Activated CD4-positive, alpha-beta T cell treated with anti-CD3 and anti-CD28 coated beads for 36 hours (primary cell): ENCODE data around the gene NDRG2. TPM values are rescaled to one million over a fixed set of nuclear protein-coding genes. Genes with fewer than 3 reads are reported as not detected.
"Not testable (repeated sequence)": the region's sequence is repeated elsewhere in the genome, so short reads cannot be mapped to it uniquely, and the experiment has no call there.

Experiments used
- ATAC-seq: fragments of 200-7000 bp; cut with Tn5 transposase; one replicate; pipeline ENCODE4 v1.10.0; 2021; ENCODE audit warnings: mild to moderate bottlenecking, moderate library complexity
- CTCF ChIA-PET: fragments of 350-600 bp; sonication (Branson Sonifier 250); formaldehyde crosslinking; loops from one replicate; lab custom pipeline; 2021; ENCODE audit warnings: antibody characterized with exemption; lab: Charles Lee
- POLR2A ChIA-PET: fragments of 350-600 bp; sonication (Branson Sonifier 250); formaldehyde crosslinking; loops from one replicate; lab custom pipeline; 2021; ENCODE audit warnings: antibody characterized with exemption, inconsistent platforms; lab: Charles Lee
- DNase-seq: peaks from one replicate; pipeline ENCODE4 v3.0.0-alpha.2; 2020
- H3K27ac Mint-ChIP-seq: one replicate; pipeline ENCODE4 v1.8.0; 2021; ENCODE audit warnings: mixed read lengths
- H3K27me3 Mint-ChIP-seq: one replicate; pipeline ENCODE4 v1.8.0; 2021; ENCODE audit warnings: mixed read lengths
- H3K36me3 Mint-ChIP-seq: one replicate; pipeline ENCODE4 v1.8.0; 2021; ENCODE audit warnings: low read depth, mixed read lengths
- H3K4me1 Mint-ChIP-seq: one replicate; pipeline ENCODE4 v1.8.0; 2021; ENCODE audit warnings: mixed read lengths
- H3K4me3 Mint-ChIP-seq: one replicate; pipeline ENCODE4 v1.8.0; 2021; ENCODE audit warnings: mild to moderate bottlenecking, moderate library complexity, mixed read lengths
- H3K9me3 Mint-ChIP-seq: one replicate; pipeline ENCODE4 v1.8.0; 2021; ENCODE audit warnings: low read depth, mixed read lengths
- intact Hi-C, 2 experiments: fragments of 100-400 bp; cut with DNase I in 1 of 2; cut with micrococcal nuclease in 1 of 2; formaldehyde crosslinking; loops; one replicate each; pipeline versions ENCODE4 v1.14.2 to v1.15.1; 2022 to 2024; cut with DNase I, micrococcal nuclease
- total RNA-seq, 2 experiments: library from RNA; stranded (reverse); gene quantifications; one replicate each; pipeline ENCODE4 v1.2.3, GENCODE V29; 2021

Gene NDRG2
- total RNA-seq, 2 experiments from 2014 or later: 5.5 to 7.0 TPM

DNA sequence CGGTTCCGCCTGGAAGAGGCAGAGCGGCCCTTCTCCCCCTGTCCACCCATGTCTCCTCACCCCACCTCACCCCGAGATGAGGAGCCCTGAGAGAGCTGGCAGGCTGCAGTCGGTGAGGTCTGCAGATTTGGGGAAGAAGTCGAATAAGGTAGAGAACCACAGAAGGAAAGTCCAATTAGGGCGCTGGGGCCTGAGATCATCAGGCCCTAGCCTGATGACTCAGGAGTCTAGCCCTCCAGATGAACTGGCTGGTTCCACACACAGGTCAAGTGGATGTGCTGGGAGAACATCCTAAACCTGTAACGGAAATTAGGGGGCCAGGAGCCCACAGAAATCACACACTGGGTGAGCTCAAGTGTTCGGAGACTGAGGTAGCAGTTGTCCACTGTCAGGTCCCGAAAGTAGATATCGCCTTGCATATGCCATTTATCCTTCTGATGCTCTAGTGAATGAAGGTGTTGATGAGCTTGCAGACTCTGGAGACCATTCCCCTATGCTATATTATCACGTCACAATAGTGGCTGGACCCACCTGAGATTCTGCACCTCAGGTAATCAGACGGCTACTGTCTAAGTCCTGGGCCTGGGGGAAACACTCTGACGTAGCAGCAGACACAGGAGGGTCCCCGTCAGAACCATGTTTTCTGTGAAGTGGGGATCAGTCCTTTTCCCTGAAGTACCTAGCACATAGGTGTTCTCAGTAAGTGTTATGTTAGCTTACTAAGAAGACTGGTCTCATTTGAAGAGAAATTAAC, 36.0 kb downstream of the NDRG2 start:
- Mint-ChIP-seq H3K27me3 (no peaks in the 10 kb centered on the region), H3K4me3 (peak overlapping the region; percentile 92), H3K36me3 (peaks cover 32% of the 10 kb centered on the region), H3K9me3 (no peaks in the 10 kb centered on the region), H3K4me1 (peaks cover 37% of the 10 kb centered on the region), H3K27ac (peak overlapping the region; percentile 25)
- intact Hi-C loops: loop anchor here in 1 of 2 experiments (1.0 to 2.0 kb wide), 8 partner anchors 18 to 646 kb away; partner anchors contain the start of genes APEX1, HNRNPC, METTL3 and OSGEP
- ChIA-PET CTCF (interaction anchor here (0.6 to 1.9 kb wide), 7 partner anchors 16 to 380 kb away, joined by 3 to 11 read pairs (median 3); no protein-coding TSS in a partner anchor), POLR2A (no interaction called here)
- ATAC-seq (no peak), DNase-seq (no peak)

GRCh38 chr14:20986811-20987210, 38.0 kb downstream of the NDRG2 start:
- Mint-ChIP-seq H3K36me3 (peaks cover 15% of the 10 kb centered on the region), H3K4me1 (peaks cover 24% of the 10 kb centered on the region), H3K27ac (no peak overlapping the region), H3K27me3 (peaks cover 2% of the 10 kb centered on the region), H3K9me3 (no peaks in the 10 kb centered on the region), H3K4me3 (no peak overlapping the region)
- POLR2A ChIA-PET: no interaction called here
- CTCF ChIA-PET: interaction anchor here (0.6 to 0.9 kb wide), 2 partner anchors 12 to 43 kb away, joined by 3 to 4 read pairs; no protein-coding TSS in a partner anchor
- ATAC-seq (peak; percentile 17), DNase-seq (no peak)
- intact Hi-C loops: no loop called here

DNA sequence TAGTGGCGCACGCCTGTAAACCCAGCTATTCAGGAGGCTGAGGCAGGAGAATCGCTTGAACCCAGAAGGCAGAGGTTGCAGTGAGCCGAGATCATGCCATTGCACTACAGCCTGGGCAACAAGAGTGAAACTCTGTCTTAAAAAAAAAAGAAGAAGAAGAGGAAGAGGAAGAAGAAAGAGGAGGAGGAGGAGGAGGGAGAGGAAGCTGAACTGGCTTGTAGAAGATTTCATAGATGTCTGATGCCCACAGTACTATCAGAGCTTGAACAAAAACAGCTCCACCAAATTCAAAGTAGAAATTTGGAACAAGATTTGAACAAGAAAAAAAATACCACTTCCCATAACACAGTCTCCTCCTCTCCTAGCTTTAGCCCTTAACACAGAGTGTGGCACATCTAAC, 39.2 kb downstream of the NDRG2 start:
- CTCF ChIA-PET, H3K27me3 Mint-ChIP-seq, intact Hi-C loops, ATAC-seq, H3K36me3 Mint-ChIP-seq, H3K27ac Mint-ChIP-seq, H3K9me3 Mint-ChIP-seq, POLR2A ChIA-PET, H3K4me3 Mint-ChIP-seq, DNase-seq: not testable (repeated sequence)
- peaks cover 15% of the 10 kb centered on the region for H3K4me1 Mint-ChIP-seq

DNA sequence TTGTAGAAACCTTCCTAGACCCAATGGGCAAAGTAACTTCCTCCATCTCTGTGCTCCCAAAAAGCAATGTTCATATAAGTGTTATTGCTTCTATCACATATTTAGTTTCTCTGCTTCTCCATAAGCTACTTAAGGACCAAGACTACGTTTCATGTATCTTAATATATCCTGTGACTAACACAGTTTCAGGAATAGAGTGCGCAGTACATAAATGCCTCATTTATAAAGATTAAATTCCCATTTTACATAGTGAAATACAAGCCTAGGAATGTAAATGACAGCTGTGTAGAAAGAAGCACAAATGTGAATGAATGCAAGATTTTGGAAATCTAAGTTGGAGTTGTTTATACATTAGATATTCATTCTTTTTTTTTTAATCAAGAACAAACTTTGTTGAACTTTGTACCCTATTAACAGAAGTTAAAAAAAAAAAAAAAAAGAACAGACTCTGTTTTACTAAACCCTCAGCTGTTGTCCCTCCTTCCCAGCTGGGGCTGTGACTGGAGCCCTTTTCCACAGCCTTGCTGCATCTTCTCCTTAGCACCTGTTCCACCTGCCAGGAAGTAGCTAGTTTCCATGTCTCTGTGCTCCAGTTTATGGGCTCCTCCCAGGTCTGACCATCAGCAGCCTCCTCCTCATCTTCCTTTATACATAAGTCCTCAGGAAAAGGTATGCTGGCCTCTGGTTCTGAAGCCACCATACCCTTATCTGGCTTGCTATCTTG, 42.1 kb downstream of the NDRG2 start:
- no peak for ATAC-seq
- POLR2A ChIA-PET: no interaction called here

GRCh38 chr14:20980906-20981305, 44.0 kb downstream of the NDRG2 start:
- no peaks in the 10 kb centered on the region for H3K9me3 Mint-ChIP-seq
- no peaks in the 10 kb centered on the region for H3K4me1 Mint-ChIP-seq
- CTCF ChIA-PET: interaction anchor here (0.9 to 6.6 kb wide), 4 partner anchors 10 to 122 kb away, joined by 3 to 46 read pairs (median 4); no protein-coding TSS in a partner anchor
- intact Hi-C loops: no loop called here
- POLR2A ChIA-PET: no interaction called here
- H3K27ac Mint-ChIP-seq: no peak overlapping the region
- H3K36me3 Mint-ChIP-seq: no peaks in the 10 kb centered on the region
- no peak overlapping the region for H3K4me3 Mint-ChIP-seq
- H3K27me3 Mint-ChIP-seq: peaks cover 4% of the 10 kb centered on the region
- DNase-seq: no peak
- ATAC-seq: no peak

More for the DNA sequence above, 42.1 kb downstream of the NDRG2 start:
- CTCF ChIA-PET: interaction anchor here (0.5 to 6.6 kb wide), 7 partner anchors 9 to 357 kb away, joined by 3 to 46 read pairs (median 3); no protein-coding TSS in a partner anchor
- no peak for DNase-seq
- no peaks in the 10 kb centered on the region for H3K9me3 Mint-ChIP-seq
- intact Hi-C loops: no loop called here
- H3K27ac Mint-ChIP-seq: no peak overlapping the region
- H3K4me1 Mint-ChIP-seq: peaks cover 7% of the 10 kb centered on the region
- peaks cover 4% of the 10 kb centered on the region for H3K27me3 Mint-ChIP-seq
- no peaks in the 10 kb centered on the region for H3K36me3 Mint-ChIP-seq
- no peak overlapping the region for H3K4me3 Mint-ChIP-seq

DNA sequence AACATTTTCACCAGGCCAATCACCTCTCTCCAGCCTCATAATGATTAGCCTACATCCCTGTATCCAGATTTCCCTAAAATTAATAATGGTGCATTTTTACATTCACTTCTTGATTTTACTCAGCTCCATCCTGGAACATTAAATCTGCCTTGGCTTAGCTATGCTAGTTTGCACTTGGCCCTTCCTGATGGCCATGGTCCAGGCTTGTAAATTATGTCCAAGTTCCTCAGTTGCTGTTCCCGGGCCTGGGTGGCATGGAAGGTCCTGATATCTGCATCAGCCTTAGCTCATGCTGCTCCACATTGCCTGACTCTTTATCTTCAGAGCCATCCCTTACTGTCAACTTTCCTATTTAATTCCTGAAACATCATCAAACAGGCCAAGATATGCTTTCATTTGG, 46.2 kb downstream of the NDRG2 start:
- Mint-ChIP-seq H3K27me3 (peaks cover 4% of the 10 kb centered on the region), H3K9me3 (no peaks in the 10 kb centered on the region), H3K4me1 (no peaks in the 10 kb centered on the region), H3K4me3 (no peak overlapping the region), H3K36me3 (no peaks in the 10 kb centered on the region), H3K27ac (no peak overlapping the region)
- ChIA-PET POLR2A (no interaction called here), CTCF (interaction anchor here (0.6 to 6.6 kb wide), 4 partner anchors 8 to 121 kb away, joined by 3 to 46 read pairs (median 4); no protein-coding TSS in a partner anchor)
- intact Hi-C loops: no loop called here
- no peak for DNase-seq
- no peak for ATAC-seq

- Mint-ChIP-seq H3K27ac (no peak overlapping the region), H3K9me3 (no peaks in the 10 kb centered on the region), H3K36me3 (no peaks in the 10 kb centered on the region), H3K27me3 (peaks cover 16% of the 10 kb centered on the region), H3K4me3 (no peak overlapping the region), H3K4me1 (peaks cover 3% of the 10 kb centered on the region)
- DNase-seq: no peak
- ATAC-seq: no peak
- ChIA-PET CTCF (interaction anchor here (0.8 to 1.0 kb wide), 2 partner anchors 12 kb away, joined by 3 to 4 read pairs; no protein-coding TSS in a partner anchor), POLR2A (no interaction called here)
- intact Hi-C loops: no loop called here
Observed at GRCh38 chr14:20976291-20976690, 48.6 kb downstream of the NDRG2 start.

GRCh38 chr14:20973501-20973900, 51.4 kb downstream of the NDRG2 start:
- H3K4me1 Mint-ChIP-seq: peaks cover 7% of the 10 kb centered on the region
- no peak overlapping the region for H3K27ac Mint-ChIP-seq
- H3K36me3 Mint-ChIP-seq: no peaks in the 10 kb centered on the region
- no peak overlapping the region for H3K4me3 Mint-ChIP-seq
- no peak for ATAC-seq
- H3K9me3 Mint-ChIP-seq: no peaks in the 10 kb centered on the region
- intact Hi-C loops: no loop called here
- H3K27me3 Mint-ChIP-seq: peaks cover 16% of the 10 kb centered on the region
- no peak for DNase-seq
- CTCF ChIA-PET: interaction anchor here (1.2 to 5.5 kb wide), 4 partner anchors 13 to 115 kb away, joined by 3 to 73 read pairs (median 39); no protein-coding TSS in a partner anchor
- POLR2A ChIA-PET: interaction anchor here (0.6 to 0.7 kb wide), 2 partner anchors 97 to 129 kb away, joined by 3 read pairs; partner anchors contain the start of gene ARHGEF40

- Mint-ChIP-seq H3K27ac (peak overlapping the region; percentile 73), H3K4me3 (peak overlapping the region; percentile 76), H3K9me3 (no peaks in the 10 kb centered on the region), H3K4me1 (peaks cover 7% of the 10 kb centered on the region), H3K27me3 (peaks cover 27% of the 10 kb centered on the region), H3K36me3 (no peaks in the 10 kb centered on the region)
- intact Hi-C loops: loop anchor here (1.0 to 2.0 kb wide), 6 partner anchors 10 to 274 kb away; partner anchors contain the start of gene METTL17 (in 1 of the 2)
- ChIA-PET POLR2A (interaction anchor here (0.6 kb wide), 1 partner anchor 113 kb away, joined by 5 read pairs; no protein-coding TSS in a partner anchor), CTCF (interaction anchor here (0.5 to 5.5 kb wide), 36 partner anchors 10 to 628 kb away, joined by 3 to 73 read pairs (median 5); partner anchors contain the start of genes PARP2, PIP4P1, RNASE6 and SLC39A2)
- ATAC-seq (no peak), DNase-seq (no peak)
Observed at GRCh38 chr14:20971705-20972021, 53.2 kb downstream of the NDRG2 start.

GRCh38 chr14:20970983-20971704, 53.7 kb downstream of the NDRG2 start:
- ChIA-PET POLR2A (interaction anchor here (0.6 kb wide), 3 partner anchors 59 to 694 kb away, joined by 3 to 5 read pairs (median 3); partner anchors contain the start of gene RNASE13), CTCF (interaction anchor here (0.5 to 5.5 kb wide), 54 partner anchors 10 to 628 kb away, joined by 3 to 73 read pairs (median 4); partner anchors contain the start of genes PARP2, PIP4P1 and SLC39A2)
- peak overlapping the region; percentile 73 for H3K27ac Mint-ChIP-seq
- intact Hi-C loops: loop anchor here (1.0 to 2.0 kb wide), 6 partner anchors 10 to 274 kb away; partner anchors contain the start of gene METTL17 (in 1 of the 2)
- peak overlapping the region; percentile 76 for H3K4me3 Mint-ChIP-seq
- ATAC-seq (peak; percentile 89), DNase-seq (peak; percentile 90)
- H3K36me3 Mint-ChIP-seq: no peaks in the 10 kb centered on the region
- peaks cover 29% of the 10 kb centered on the region for H3K27me3 Mint-ChIP-seq
- H3K4me1 Mint-ChIP-seq: peaks cover 7% of the 10 kb centered on the region
- H3K9me3 Mint-ChIP-seq: no peaks in the 10 kb centered on the region
